ENCODE measurements around the gene AMPD2. TPM values are rescaled to one million over a fixed set of nuclear protein-coding genes. Genes with fewer than 3 reads are reported as not detected.

The AMPD2 gene
- total RNA-seq, 1 donor: 108 TPM

DNA sequence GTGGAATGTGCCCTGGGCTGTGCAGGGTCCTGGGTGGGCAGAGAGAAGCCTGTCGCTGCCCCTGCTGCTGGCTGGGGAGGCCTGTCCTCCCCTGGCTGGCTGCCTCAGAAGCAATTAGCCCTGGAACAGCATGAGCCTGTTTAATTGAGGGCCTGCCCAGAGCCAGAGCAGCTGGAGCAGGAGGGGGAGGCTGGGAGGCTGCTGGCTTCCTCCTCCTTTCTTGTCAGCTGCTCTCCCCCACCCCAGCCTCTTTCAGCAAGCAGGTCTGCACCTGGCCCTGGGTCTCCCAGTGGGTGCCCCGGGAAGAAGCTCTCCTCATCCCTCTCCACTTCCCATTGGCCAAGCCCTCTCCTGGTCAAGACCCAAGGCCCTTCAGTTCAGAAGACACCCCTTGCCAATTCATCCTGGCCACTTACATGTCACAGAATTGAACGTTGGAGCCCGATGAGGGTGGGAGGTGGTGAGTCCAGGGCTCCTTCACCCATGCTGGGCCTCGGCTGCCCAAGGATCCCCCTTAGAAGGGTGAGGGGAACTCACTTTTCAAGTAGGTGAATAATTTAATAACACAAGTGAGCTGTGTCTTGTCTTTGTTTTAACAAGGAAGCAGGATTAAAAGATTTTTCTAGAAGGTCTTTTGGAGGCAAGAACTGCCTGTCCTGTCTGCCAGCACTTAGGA, 13.2 kb downstream of the AMPD2 start:
- peaks cover 10% of the 10 kb centered on the region for H3K4me1 ChIP-seq (ENCODE audit: insufficient read depth, low read length)
- H3K4me3 ChIP-seq (ENCODE audit: low read length): no peak overlapping the region
- no peaks in the 10 kb centered on the region for H3K9me3 ChIP-seq (ENCODE audit: low read depth, low read length)
- H3K27me3 ChIP-seq (ENCODE audit: insufficient read depth, low read length): no peaks in the 10 kb centered on the region

DNA sequence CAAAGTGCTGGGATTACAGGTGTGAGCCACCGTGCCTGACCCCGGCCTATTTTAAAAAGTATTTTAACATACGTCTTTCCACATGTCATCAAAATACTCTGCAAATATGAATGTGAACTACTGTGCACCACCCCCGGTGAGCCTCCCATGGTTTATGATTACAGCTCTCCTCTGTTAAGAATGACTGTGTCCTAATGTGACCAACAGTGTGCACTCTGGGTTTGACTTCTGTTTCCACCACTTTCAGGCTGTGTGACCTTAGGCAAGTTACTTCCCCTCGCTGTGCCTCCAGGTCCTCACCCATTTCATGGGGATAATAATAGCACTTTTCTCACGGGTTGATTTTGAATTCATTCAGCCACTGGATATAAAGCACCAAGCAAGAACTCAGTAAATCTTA, 14.7 kb downstream of the AMPD2 start:
- H3K27me3 ChIP-seq (ENCODE audit: insufficient read depth, low read length): no peaks in the 10 kb centered on the region
- H3K4me3 ChIP-seq (ENCODE audit: low read length): no peak overlapping the region
- peaks cover 10% of the 10 kb centered on the region for H3K4me1 ChIP-seq (ENCODE audit: insufficient read depth, low read length)
- no peaks in the 10 kb centered on the region for H3K9me3 ChIP-seq (ENCODE audit: low read depth, low read length)

DNA sequence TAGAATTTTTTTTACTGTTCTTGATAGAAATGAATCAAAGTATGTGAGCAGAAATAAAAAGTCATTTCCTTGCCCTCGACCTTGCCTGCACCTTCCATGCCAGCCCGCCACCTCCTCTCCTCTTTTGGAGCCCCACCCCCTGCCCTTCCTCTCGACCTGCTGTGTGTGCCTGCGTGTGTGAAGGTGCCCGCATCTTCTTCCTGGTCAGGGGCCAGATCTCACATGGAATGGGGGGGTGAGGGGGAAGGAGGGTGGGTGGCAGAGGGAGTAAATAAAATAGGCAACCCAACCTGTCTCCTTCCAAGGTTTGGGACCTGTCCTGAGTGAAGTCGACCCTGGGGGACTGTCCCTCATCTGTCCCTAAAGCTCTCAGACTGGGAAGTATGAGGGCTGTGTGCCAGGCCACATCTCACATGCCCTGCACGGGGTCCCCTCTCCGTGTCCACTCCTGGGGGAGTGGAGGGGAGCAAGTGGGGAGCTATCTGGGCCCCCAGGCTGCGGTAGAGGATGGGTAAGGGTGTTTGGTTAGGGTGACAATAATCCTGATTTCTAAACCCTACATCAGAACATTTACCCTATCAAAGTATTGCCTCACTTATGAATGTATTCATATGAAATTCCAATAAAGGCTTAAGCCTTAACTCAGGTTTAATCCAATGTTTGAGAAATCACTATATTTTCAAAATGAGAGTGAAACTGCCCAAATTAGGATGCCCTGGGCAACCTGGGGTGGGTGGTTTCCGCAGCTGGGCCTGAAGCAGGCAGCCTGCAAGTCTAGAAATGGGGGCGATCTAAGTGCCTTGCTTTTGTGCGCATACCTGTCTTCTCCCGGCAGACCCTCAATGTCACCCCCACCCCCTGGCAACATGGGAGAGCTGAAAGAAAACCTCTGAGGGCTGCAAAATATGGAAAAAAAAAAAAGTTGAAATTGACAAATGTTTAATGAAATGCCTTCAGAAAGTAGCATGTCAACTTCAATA, 15.4 kb downstream of the AMPD2 start:
- Histone ChIP-seq H3K27me3 (ENCODE audit: insufficient read depth, low read length) (no peaks in the 10 kb centered on the region), H3K4me1 (ENCODE audit: insufficient read depth, low read length) (peaks cover 10% of the 10 kb centered on the region), H3K4me3 (ENCODE audit: low read length) (no peak overlapping the region), H3K9me3 (ENCODE audit: low read depth, low read length) (no peaks in the 10 kb centered on the region)

DNA sequence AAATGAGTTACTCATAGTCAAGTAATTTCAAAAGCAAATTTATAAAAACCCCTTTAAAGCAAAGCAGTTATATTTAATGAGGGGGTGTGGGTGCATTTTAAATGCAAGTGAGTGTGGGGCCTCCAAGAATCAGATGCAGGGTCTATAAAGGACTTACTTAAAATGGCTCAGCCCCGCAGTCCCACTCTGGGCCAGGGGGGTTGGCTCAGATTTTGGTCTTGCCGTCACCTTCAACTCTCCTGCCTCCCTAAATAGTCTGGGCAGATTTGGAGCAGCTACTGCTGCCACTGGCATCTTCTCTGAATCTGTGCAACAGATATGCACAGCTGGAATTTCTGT, 16.2 kb downstream of the AMPD2 start:
- Histone ChIP-seq H3K27me3 (ENCODE audit: insufficient read depth, low read length) (no peaks in the 10 kb centered on the region), H3K4me3 (ENCODE audit: low read length) (no peak overlapping the region), H3K9me3 (ENCODE audit: low read depth, low read length) (no peaks in the 10 kb centered on the region), H3K4me1 (ENCODE audit: insufficient read depth, low read length) (peaks cover 14% of the 10 kb centered on the region)

DNA sequence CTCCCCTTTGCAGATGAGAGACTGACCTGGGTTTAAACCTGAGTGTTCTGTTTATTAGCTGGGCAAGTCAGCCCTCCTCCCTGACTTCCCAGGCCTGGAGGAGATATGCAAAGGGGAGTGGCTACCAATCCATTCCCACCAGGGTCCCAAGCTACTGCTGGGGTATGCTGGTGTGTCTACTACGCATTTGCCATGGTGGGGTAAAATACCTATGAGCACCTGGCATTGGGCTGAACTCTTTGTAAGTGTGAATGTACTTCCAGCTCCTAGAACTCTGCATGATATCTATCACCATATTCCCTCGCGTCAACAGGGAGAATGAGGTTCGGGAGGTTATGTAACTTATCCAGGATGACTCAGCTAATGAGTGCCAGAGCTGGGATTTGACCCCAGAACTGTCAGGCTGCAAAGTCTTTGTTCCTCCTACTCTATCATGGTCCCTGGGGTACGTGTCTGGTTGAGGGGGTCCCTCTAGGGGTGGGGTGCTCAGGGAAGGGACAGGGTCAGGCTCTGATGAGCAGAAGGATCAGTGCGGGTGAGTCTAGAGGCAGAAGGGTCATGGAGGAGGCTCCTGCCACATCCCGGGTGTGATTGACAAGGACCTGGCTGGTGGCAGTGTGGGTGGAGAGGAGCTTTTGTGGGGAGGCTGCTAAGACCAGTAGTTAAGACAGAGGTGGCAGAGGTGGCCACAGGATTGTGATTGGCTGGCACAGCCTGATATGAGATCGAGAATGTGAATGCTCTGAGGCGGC, 16.7 kb downstream of the AMPD2 start:
- H3K9me3 ChIP-seq (ENCODE audit: low read depth, low read length): no peaks in the 10 kb centered on the region

DNA sequence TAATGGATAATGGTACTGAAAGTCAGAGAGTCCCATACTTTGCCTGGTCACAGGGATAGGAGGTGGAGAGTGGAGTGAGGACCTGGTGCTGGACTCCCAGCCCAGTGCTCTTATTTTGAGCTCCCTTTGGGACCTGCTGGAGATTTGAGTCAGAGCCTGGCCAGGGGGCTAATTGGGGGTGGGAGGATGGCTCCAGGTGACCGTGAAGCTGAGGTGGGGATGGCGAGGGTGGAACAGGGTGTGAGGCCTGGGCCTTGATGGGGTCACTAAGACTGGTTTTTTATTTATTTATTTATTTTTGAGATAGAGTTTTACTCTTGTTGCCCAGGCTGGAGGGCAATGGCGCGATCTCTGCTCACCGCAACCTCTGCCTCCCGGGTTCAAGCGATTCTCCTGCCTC, 17.8 kb downstream of the AMPD2 start:
- peaks cover 14% of the 10 kb centered on the region for H3K4me1 ChIP-seq (ENCODE audit: insufficient read depth, low read length)
- H3K9me3 ChIP-seq (ENCODE audit: low read depth, low read length): no peaks in the 10 kb centered on the region
- no peak overlapping the region for H3K4me3 ChIP-seq (ENCODE audit: low read length)
- no peaks in the 10 kb centered on the region for H3K27me3 ChIP-seq (ENCODE audit: insufficient read depth, low read length)

More for the DNA sequence above, 16.7 kb downstream of the AMPD2 start:
- Histone ChIP-seq H3K27me3 (ENCODE audit: insufficient read depth, low read length) (no peaks in the 10 kb centered on the region), H3K4me3 (ENCODE audit: low read length) (no peak overlapping the region), H3K4me1 (ENCODE audit: insufficient read depth, low read length) (peaks cover 14% of the 10 kb centered on the region)

DNA sequence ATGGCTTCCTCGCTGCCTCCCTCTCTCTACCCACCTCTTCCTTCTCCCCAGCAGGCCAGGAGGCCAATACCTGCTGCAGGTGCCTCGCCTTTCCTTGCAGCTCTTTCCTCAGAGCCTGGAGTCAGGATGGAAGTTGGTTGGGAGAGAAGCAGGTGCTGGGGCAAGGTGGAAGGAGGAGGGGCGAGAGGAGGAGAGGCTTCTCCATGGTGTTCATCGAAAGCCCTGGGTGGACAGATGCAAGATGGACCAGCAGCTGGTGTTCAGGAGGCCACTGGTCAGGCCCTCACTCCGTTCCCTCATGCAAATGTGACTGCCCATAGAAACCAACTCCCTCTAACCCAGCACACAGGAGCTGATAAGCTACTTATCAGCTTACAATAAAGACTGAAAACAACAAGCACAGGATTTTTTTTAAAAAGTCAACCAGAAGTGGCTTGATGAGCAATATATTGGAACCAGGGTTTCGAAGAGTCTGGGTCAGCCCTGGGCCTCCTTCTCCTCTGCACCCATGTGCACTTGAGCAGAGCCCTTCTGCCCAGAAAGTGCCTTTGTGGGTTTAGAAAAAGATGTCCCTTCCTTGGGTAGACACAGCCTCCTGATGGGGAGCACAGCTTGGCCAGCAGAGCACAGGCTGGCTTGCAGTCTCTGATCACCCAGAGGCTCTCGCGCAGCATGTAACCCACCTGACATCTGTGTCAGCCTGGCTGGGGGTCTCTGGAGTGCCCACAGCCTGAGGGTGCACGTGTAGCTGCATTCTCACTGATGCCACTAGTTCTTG, 19.6 kb downstream of the AMPD2 start:
- peaks cover 20% of the 10 kb centered on the region for H3K4me1 ChIP-seq (ENCODE audit: insufficient read depth, low read length)
- H3K4me3 ChIP-seq (ENCODE audit: low read length): no peak overlapping the region
- no peaks in the 10 kb centered on the region for H3K27me3 ChIP-seq (ENCODE audit: insufficient read depth, low read length)
- H3K9me3 ChIP-seq (ENCODE audit: low read depth, low read length): no peaks in the 10 kb centered on the region

DNA sequence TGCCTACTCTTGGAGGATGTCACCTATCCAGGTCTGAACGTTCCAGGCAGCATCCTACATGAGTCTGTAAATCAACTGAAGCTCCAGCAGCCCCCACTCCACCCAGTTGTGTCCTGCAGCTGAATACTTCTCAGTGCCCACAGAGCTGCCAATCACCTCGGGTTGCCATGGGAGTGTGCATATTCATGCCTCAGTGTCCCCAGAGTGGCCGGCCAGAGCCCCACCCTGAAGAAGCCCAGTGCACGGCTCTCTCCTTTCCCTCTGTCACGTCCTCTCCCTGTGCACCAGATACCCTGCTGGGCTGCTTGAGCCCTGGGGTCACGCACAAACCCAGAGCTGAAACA, 20.2 kb downstream of the AMPD2 start:
- H3K9me3 ChIP-seq (ENCODE audit: low read depth, low read length): no peaks in the 10 kb centered on the region
- no peaks in the 10 kb centered on the region for H3K27me3 ChIP-seq (ENCODE audit: insufficient read depth, low read length)
- H3K4me1 ChIP-seq (ENCODE audit: insufficient read depth, low read length): peaks cover 14% of the 10 kb centered on the region
- H3K4me3 ChIP-seq (ENCODE audit: low read length): no peak overlapping the region

DNA sequence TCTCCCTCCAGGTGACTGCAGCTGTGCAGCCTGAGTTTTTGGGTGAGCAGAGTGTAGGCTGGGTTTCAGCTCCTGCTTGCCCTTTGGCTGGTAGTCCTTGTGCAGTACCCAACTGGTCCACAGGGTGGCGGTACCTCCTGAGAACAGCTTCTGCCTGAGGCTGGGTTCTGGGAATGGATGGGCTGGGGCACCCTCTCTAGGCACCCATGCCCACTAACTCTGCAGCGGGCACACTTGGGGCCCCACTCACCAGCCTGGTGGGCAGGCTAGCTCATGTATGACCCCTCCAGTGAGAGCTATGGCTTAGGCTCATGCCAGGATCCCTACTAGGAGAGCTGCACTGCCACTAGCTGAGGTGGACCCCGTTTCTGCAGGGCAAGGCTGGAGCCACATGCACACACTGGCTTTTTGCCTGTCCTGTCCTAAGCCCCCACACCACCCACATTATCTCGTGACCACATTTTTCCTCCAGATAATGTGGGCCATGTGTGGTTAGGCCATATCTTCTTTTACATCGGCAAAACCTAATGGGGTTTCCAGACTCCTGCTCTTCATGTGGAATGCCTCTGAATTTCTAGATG, 20.7 kb downstream of the AMPD2 start:
- Histone ChIP-seq H3K4me3 (ENCODE audit: low read length) (no peak overlapping the region), H3K27me3 (ENCODE audit: insufficient read depth, low read length) (no peaks in the 10 kb centered on the region), H3K4me1 (ENCODE audit: insufficient read depth, low read length) (peaks cover 11% of the 10 kb centered on the region), H3K9me3 (ENCODE audit: low read depth, low read length) (no peaks in the 10 kb centered on the region)

DNA sequence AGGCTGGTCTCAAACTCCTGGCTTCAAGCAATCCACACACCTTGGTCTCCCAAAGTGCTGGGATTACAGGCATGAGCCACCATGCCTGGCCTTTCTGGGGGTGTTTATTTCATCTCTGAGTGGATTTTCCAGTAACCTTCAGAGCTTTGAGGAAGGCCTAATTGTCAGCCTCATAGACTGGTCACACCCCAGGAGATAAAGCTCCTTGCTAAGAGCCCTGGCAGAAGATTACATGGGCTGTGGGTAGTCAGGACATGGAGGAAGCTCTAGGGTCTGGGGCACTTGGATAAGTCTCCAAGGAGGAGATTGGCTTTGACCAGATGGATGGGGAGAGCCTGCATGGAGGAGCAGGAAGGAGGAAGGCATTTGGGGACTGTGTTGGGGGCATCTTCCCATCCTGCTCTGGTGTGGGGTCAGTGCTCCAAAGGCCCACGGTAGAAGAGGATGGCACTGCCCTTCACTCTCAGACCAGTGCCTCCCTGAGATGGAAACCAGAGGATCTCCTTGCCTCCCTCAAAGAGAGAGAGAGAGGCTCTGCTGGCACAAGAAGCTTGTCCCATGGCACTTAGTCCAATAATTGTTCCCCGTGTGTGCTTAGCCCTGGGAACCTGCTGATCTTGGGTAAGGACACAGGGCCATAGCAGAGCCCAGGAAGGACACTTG, 21.6 kb downstream of the AMPD2 start:
- Histone ChIP-seq H3K4me3 (ENCODE audit: low read length) (no peak overlapping the region), H3K4me1 (ENCODE audit: insufficient read depth, low read length) (peaks cover 11% of the 10 kb centered on the region), H3K9me3 (ENCODE audit: low read depth, low read length) (no peaks in the 10 kb centered on the region), H3K27me3 (ENCODE audit: insufficient read depth, low read length) (no peaks in the 10 kb centered on the region)

DNA sequence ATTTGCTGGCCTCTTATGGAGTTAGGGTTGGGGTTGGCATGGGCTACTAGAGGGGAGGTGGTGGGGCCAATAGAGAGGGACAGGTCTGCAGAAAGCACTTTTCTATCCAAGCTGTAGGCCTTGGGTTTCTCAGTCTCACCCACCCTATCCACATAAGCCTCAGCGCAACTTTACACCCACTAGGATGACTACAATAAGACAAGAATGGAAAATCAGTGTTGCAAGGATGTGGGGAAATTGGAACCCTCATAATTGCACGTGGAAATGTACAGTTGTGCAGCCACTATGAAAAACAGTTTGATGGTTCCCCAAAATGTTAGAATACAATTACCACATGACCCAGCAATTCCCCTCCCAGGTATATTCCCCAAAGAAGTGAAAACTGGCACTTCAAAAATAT, 22.2 kb downstream of the AMPD2 start:
- Histone ChIP-seq H3K4me1 (ENCODE audit: insufficient read depth, low read length) (peaks cover 11% of the 10 kb centered on the region), H3K9me3 (ENCODE audit: low read depth, low read length) (no peaks in the 10 kb centered on the region), H3K4me3 (ENCODE audit: low read length) (no peak overlapping the region), H3K27me3 (ENCODE audit: insufficient read depth, low read length) (no peaks in the 10 kb centered on the region)

DNA sequence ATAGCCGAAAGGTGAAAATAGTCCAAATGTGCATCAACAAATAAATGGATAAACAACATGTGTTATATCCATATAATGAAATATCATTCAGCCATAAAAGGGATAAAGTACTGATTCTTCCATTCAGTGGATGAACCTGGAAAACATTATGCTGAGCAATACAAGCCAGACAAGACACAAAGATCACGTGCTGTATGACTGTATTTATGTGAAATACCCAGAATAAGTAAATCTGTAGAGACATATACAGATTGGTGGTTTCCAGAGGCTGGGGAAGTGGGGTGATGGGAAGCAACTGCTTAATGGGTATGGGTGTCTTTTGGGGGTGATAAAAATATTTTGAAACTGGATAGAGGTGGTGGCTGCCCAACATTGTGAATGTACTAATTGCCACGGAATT, 23.0 kb downstream of the AMPD2 start:
- H3K4me1 ChIP-seq (ENCODE audit: insufficient read depth, low read length): peaks cover 11% of the 10 kb centered on the region
- no peaks in the 10 kb centered on the region for H3K27me3 ChIP-seq (ENCODE audit: insufficient read depth, low read length)
- no peak overlapping the region for H3K4me3 ChIP-seq (ENCODE audit: low read length)
- no peaks in the 10 kb centered on the region for H3K9me3 ChIP-seq (ENCODE audit: low read depth, low read length)

DNA sequence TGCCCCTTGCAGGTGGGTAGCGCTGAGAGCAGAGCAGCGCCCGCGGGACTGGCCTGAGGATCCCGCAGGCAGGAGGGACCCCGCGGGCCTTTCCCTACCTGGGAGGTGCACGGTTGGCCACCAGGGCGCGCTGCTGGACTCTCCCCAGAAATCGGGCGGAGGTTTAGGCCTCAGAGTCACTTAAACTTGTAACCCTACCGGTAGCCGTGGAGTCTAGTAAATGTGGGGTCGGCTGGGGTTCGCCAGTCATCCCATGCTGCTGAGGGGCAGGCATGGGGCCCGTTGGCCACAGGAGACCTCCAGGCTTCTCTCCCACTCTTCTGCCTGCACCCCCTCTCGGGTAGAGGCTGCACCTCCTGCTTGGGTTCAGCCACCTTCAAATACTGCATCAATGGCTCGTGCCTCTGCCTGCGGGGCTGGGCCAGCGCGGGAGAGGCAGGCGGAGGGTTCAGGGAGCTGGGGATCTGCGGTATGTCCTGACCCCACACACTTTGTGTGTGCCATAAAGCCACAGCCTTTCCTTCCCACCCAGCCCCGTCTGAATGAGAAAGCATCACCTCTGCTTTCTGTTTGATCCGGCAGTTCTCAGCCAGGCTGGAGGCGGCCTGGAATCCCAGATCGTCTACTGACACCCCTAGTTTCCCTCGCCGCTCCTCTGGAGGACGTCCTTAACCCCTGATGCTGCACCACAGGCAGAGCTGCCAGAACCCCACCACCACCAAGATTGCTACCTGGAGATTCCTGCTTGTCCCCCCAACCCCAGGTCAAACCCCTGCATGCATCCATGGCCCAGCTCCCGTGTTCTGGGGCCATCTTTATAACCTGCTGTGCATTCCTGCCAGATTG, 24.0 kb downstream of the AMPD2 start:
- H3K4me3 ChIP-seq (ENCODE audit: low read length): no peak overlapping the region
- H3K4me1 ChIP-seq (ENCODE audit: insufficient read depth, low read length): peaks cover 11% of the 10 kb centered on the region
- H3K9me3 ChIP-seq (ENCODE audit: low read depth, low read length): no peaks in the 10 kb centered on the region
- no peaks in the 10 kb centered on the region for H3K27me3 ChIP-seq (ENCODE audit: insufficient read depth, low read length)
